Kidney (tissue), 14 donors: ENCODE measurements around the gene SIDT1. TPM values are rescaled to one million over a fixed set of nuclear protein-coding genes. Genes with fewer than 3 reads are reported as not detected.

ENCODE experiments used
- DNase-seq, 5 donors: peaks; one replicate each; pipeline ENCODE4 v3.0.0-alpha.2; 2013 to 2020
- FAIRE-seq: peaks from 2 replicates; lab custom pipeline; 2012; peaks lifted over from hg19 to GRCh38; lab: Jason Lieb, UNC
- H3K27ac ChIP-seq, 2 donors: one replicate each; pipeline ENCODE4 v1.7.0; 2013; ENCODE audit warnings: low read depth in 2 of 2, low read length in 2 of 2, inconsistent platforms in 1 of 2
- H3K27me3 ChIP-seq: one replicate; pipeline ENCODE4 v1.7.1; 2013; ENCODE audit warnings: low read length, inconsistent platforms; ENCODE audit not compliant: control insufficient read depth, insufficient read depth
- H3K36me3 ChIP-seq, 3 donors: one replicate each; pipeline versions ENCODE4 v1.7.0 to v1.7.1; 2013; ENCODE audit warnings: low read length in 3 of 3, control low read depth in 1 of 3, inconsistent platforms in 1 of 3; ENCODE audit not compliant: insufficient read depth in 3 of 3, control insufficient read depth in 2 of 3
- H3K4me1 ChIP-seq, 3 donors: one replicate each; pipeline versions ENCODE4 v1.7.0 to v1.7.1; 2013; ENCODE audit warnings: low read length in 3 of 3, inconsistent platforms in 1 of 3, low read depth in 1 of 3; ENCODE audit not compliant: control insufficient read depth in 2 of 3, insufficient read depth in 2 of 3
- H3K4me3 ChIP-seq, 3 donors: one replicate each; pipeline versions ENCODE4 v1.7.0 to v1.8.1; 2013; ENCODE audit warnings: low read length in 3 of 3, control low read depth in 1 of 3, inconsistent platforms in 1 of 3
- H3K9ac ChIP-seq, 3 donors: one replicate each; pipeline versions ENCODE4 v1.7.0 to v1.7.1; 2013; ENCODE audit warnings: low read length in 3 of 3, control low read depth in 1 of 3, inconsistent platforms in 1 of 3
- H3K9me3 ChIP-seq, 3 donors: one replicate each; pipeline versions ENCODE4 v1.7.0 to v1.7.1; 2013; ENCODE audit warnings: low read length in 3 of 3, control low read depth in 1 of 3, inconsistent platforms in 1 of 3; ENCODE audit not compliant: control insufficient read depth in 2 of 3, insufficient read depth in 1 of 3
- intact Hi-C: fragments of 100-400 bp; cut with DNase I; formaldehyde crosslinking; loops from one replicate; pipeline ENCODE4 v1.11.1; 2022
- polyA plus RNA-seq: library from polyadenylated mRNA; stranded (reverse); fragments of 350-450 nt; fragmentation: Illumina TruSeq; extraction: RNeasy Lipid Tissue Mini Kit (QIAGEN cat#74804); gene quantifications from one replicate; pipeline ENCODE4 v1.2.3, GENCODE V29; 2014; ENCODE audit warnings: low read depth, low replicate concordance; ENCODE audit not compliant: insufficient read depth
- total RNA-seq: library from RNA; stranded (reverse); fragmentation: NEBNext Ultra II Directional; extraction: Animal tissue kit (Norgen Biotek cat#: 25700); gene quantifications from one replicate; pipeline ENCODE4 v1.2.1, GENCODE V29; 2021
- TF ChIP-seq, protein P1 (sequence below): IDR thresholded peaks from 3 replicates; pipeline ENCODE4 v1.5.1; 2012; ENCODE audit warnings: mild to moderate bottlenecking, moderate library complexity, borderline replicate concordance; ENCODE audit not compliant: insufficient read depth; ENCODE audit errors: extremely low read depth
- donor health status: control.
- donor health status: control.
- donor health status: control.
- donor health status: control.
- donor health status: control.
- donor health status: DM: yes; HTN: yes; CAD: no.
- donor health status: Normal renal cell carcinoma (clear cell type).

SIDT1 gene
- total and polyA plus RNA-seq, 2 donors from 2014 or later, result 0.92 to 4.9 TPM

DNA sequence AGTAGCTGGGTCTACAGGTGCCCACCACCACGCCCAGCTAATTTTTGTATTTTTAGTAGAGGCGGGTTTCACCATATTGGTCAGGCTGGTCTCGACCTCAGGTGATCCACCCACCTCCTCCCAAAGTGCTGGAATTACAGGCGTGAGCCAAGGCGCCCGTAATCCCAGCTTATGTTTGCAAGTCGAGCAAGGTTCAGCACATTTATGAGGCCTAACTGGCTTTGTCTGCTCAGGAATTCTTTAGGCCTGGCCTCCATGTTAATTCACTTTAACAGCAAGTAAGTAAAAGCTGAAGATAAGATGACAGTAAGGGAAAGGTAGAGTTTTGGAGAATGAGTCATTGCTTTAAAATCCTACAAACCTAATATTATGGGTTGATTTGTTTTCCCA, 24.6 kb downstream of the SIDT1 start:
- Histone ChIP-seq H3K4me3 (no peak overlapping the region), H3K9me3 (no peaks in the 10 kb centered on the region), H3K36me3 (no peaks in the 10 kb centered on the region), H3K9ac (no peak overlapping the region), H3K4me1 (peaks cover 0 to 6% (median 0%) of the 10 kb centered on the region in 3 donors), H3K27ac (no peak overlapping the region), H3K27me3 (no peaks in the 10 kb centered on the region)
- TF ChIP-seq, protein P1, sequence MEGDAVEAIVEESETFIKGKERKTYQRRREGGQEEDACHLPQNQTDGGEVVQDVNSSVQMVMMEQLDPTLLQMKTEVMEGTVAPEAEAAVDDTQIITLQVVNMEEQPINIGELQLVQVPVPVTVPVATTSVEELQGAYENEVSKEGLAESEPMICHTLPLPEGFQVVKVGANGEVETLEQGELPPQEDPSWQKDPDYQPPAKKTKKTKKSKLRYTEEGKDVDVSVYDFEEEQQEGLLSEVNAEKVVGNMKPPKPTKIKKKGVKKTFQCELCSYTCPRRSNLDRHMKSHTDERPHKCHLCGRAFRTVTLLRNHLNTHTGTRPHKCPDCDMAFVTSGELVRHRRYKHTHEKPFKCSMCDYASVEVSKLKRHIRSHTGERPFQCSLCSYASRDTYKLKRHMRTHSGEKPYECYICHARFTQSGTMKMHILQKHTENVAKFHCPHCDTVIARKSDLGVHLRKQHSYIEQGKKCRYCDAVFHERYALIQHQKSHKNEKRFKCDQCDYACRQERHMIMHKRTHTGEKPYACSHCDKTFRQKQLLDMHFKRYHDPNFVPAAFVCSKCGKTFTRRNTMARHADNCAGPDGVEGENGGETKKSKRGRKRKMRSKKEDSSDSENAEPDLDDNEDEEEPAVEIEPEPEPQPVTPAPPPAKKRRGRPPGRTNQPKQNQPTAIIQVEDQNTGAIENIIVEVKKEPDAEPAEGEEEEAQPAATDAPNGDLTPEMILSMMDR, result no peak
- FAIRE-seq (no peak), DNase-seq (no peak)
- intact Hi-C loops, result no loop called here

DNA sequence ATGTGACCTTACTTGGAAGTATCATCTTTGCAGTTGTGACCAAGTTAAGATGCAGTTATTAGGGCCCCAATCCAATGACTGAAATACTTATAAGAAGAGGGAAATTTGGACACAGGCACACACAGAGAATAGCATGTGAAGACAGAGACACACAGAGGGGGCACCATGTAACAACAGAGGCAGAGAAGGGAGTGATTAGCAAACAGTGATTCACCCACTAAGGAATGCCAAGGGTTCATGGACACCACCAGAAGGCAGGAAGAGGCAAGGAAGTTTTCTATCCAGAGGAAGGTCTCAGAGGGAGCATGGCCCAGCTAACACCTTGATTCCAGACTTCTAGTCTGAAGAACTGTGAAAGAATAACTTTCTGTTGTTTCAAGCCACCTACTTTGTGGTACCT, 25.0 kb downstream of the SIDT1 start:
- peaks cover 0 to 6% (median 0%) of the 10 kb centered on the region in 3 donors for H3K4me1 ChIP-seq
- no peaks in the 10 kb centered on the region for H3K27me3 ChIP-seq
- no peak overlapping the region for H3K4me3 ChIP-seq
- H3K36me3 ChIP-seq, result no peaks in the 10 kb centered on the region
- TF ChIP-seq, protein P1, result no peak
- H3K27ac ChIP-seq, result no peak overlapping the region
- FAIRE-seq (no peak), DNase-seq (no peak)
- H3K9me3 ChIP-seq, result no peaks in the 10 kb centered on the region
- intact Hi-C loops, result no loop called here
- H3K9ac ChIP-seq, result no peak overlapping the region

DNA sequence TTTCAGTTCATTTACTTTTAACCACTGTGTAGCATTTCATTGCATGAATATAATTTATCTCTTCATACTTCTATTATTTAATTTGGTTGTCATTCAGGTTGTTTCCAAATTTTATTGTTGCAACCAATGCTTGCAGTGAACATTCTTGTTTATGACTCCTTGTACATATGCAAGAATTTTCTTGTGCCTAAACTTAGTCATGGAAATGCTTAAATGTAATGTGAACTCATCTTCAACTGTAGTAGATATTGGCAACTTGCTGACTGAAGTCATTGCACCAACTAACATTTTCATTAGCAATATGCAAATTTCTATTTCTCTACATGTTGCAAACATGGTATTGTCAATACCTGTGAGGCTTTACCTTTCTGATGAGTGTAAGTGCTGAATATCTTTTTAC, 26.7 kb downstream of the SIDT1 start:
- DNase-seq (no peak), FAIRE-seq (no peak)
- Histone ChIP-seq H3K9me3 (no peaks in the 10 kb centered on the region), H3K27me3 (no peaks in the 10 kb centered on the region), H3K27ac (no peak overlapping the region), H3K9ac (no peak overlapping the region), H3K36me3 (no peaks in the 10 kb centered on the region), H3K4me1 (peaks cover 0 to 6% (median 0%) of the 10 kb centered on the region in 3 donors), H3K4me3 (no peak overlapping the region)
- intact Hi-C loops, result no loop called here
- TF ChIP-seq, protein P1, result no peak

DNA sequence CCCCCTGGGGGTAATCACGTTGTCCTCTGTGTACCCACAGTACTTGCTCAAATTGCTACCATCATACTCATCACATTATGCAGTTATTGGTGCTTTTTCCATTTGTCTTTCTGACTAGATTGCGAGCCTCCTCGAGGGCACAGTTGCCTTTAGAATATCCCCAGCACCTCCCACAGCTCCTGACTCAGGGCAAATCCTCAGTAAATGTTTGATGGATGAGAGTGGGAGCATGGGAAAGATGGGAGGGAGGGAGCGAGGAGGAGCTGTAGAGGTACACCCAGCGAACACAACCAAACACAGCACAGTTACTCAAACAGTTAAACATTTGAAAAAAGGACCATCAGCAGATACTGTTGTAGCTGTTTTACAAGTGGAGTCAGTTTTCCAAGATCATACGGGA, 27.9 kb downstream of the SIDT1 start:
- H3K4me3 ChIP-seq, result no peak overlapping the region
- DNase-seq (peak in 1 of 5 donors; percentile 13), FAIRE-seq (no peak)
- peaks cover 0 to 6% (median 0%) of the 10 kb centered on the region in 3 donors for H3K4me1 ChIP-seq
- no peaks in the 10 kb centered on the region for H3K27me3 ChIP-seq
- intact Hi-C loops, result no loop called here
- no peaks in the 10 kb centered on the region for H3K36me3 ChIP-seq
- TF ChIP-seq, protein P1, result no peak
- H3K27ac ChIP-seq, result no peak overlapping the region
- H3K9me3 ChIP-seq, result no peaks in the 10 kb centered on the region
- H3K9ac ChIP-seq, result no peak overlapping the region
